Measurements from ENCODE around the gene SNX11. TPM values are rescaled to one million over a fixed set of nuclear protein-coding genes. Genes with fewer than 3 reads are reported as not detected.
A peak's percentile ranks its signal among the peaks of the same experiment; 100 is the strongest.

Gene SNX11
- total and polyA plus RNA-seq, 9 of the 15 experiments (the other 6 are each of a cell fraction or from before 2014, with no cell fraction given), result 12.4 to 24.0 (median 16.8) TPM

GRCh38 chr17:48101012-48101720 is 6.4 kb upstream of the SNX11 start, which contains the start of gene CBX1 (continued):
- TF ChIP-seq ARID4B (CRISPR knock-in tag; IDR thresholded peaks at IDR 0.05), result peak; percentile 77
- peak; percentile 44; the same call in 1 of the 2 replicates for TF ChIP-seq KLF13 (tag; IDR thresholded peaks at IDR 0.05; ENCODE audit: borderline replicate concordance, low read depth)
- TF ChIP-seq CCNT2 (IDR thresholded peaks at IDR 0.05; ENCODE audit: borderline replicate concordance, extremely low read depth, insufficient read length, low read depth, low read length), result peak; percentile 63
- TF ChIP-seq L3MBTL2 (IDR thresholded peaks at IDR 0.05), result peak; percentile 81
- no peak for TF ChIP-seq PRPF4 (IDR thresholded peaks at IDR 0.05; ENCODE audit: insufficient read depth, low read depth, low read length, poor library complexity, severe bottlenecking)
- TF ChIP-seq EP400 (IDR thresholded peaks at IDR 0.05), result peak; percentile 68
- TF ChIP-seq MITF (IDR thresholded peaks at IDR 0.05), result no peak
- TF ChIP-seq ZKSCAN1 (IDR thresholded peaks at IDR 0.05; ENCODE audit: low read depth, low read length), result peak; percentile 70; the same call in 1 of the 2 replicates
- TF ChIP-seq ESRRA (IDR thresholded peaks at IDR 0.05; ENCODE audit: borderline replicate concordance, low read depth), result peak; percentile 56
- TF ChIP-seq E2F6 (IDR thresholded peaks at IDR 0.05; ENCODE audit: borderline replicate concordance in 1 of 2, extremely low read depth in 1 of 2, insufficient read depth in 1 of 2, insufficient read length in 1 of 2, low read depth in 1 of 2, low read length in 1 of 2, poor library complexity in 1 of 2, severe bottlenecking in 1 of 2), result peak in 1 of 2 experiments; percentile 78
- no peak for TF ChIP-seq ATF2 (CRISPR knock-in tag; IDR thresholded peaks at IDR 0.05)
- TF ChIP-seq TEAD4 (IDR thresholded peaks at IDR 0.05; ENCODE audit: low read length), result no peak
- no peak for TF ChIP-seq TEAD4 (CRISPR knock-in tag; IDR thresholded peaks at IDR 0.05; ENCODE audit: borderline replicate concordance)
- 0 out of 2 replicates have a peak, but pooled peaks have one; percentile 24 for TF ChIP-seq ZBTB17 (CRISPR knock-in tag; IDR thresholded peaks at IDR 0.05)
- no peak; the same call in 1 of the 2 replicates for TF ChIP-seq ZBTB1 (CRISPR knock-in tag; IDR thresholded peaks at IDR 0.05; ENCODE audit: borderline replicate concordance, low read depth)
- peak in 1 of 2 experiments; percentile 66; a peak in 1 of 4 replicates for TF ChIP-seq TEAD1 (CRISPR knock-in tag; IDR thresholded peaks at IDR 0.05)
- TF ChIP-seq TAL1 (IDR thresholded peaks at IDR 0.05), result no peak
- TF ChIP-seq BMI1 (IDR thresholded peaks at IDR 0.05; ENCODE audit: low read length), result no peak
- TF ChIP-seq HDAC6 (IDR thresholded peaks at IDR 0.05; ENCODE audit: low read depth, low read length), result no peak

Data from K562 (cell line).